Uterus (tissue), 4 donors: ENCODE data around the gene KIF1A. TPM values are rescaled to one million over a fixed set of nuclear protein-coding genes. Genes with fewer than 3 reads are reported as not detected.
A peak's percentile ranks its signal among the peaks of the same experiment; 100 is the strongest.

Source experiments
- DNase-seq, 2 donors: peaks; one replicate each; pipeline ENCODE4 v3.0.0-alpha.2; 2019 to 2020
- H3K27ac ChIP-seq, 2 donors: fragments of 200-600 bp; sonication (generic); 1 replicate in 1 of 2; 2 replicates in 1 of 2; pipeline ENCODE4 v1.5.1; 2016 to 2018
- H3K27me3 ChIP-seq, 2 donors: fragments of 200-600 bp; sonication (generic); one replicate each; pipeline ENCODE4 v1.5.1; 2018 to 2019; ENCODE audit warnings: control low read depth in 1 of 2
- H3K36me3 ChIP-seq, 2 donors: fragments of 200-600 bp; sonication (generic); one replicate each; pipeline ENCODE4 v1.5.1; 2019; ENCODE audit warnings: control low read depth in 1 of 2
- H3K4me1 ChIP-seq, 2 donors: fragments of 200-600 bp; sonication (generic); one replicate each; pipeline ENCODE4 v1.5.1; 2018 to 2019; ENCODE audit warnings: control low read depth in 1 of 2
- H3K4me3 ChIP-seq, 2 donors: fragments of 200-600 bp; sonication (generic); 1 replicate in 1 of 2; 2 replicates in 1 of 2; pipeline ENCODE4 v1.5.1; 2018 to 2019; ENCODE audit warnings: mild to moderate bottlenecking in 1 of 2
- H3K9me3 ChIP-seq, 2 donors: fragments of 200-600 bp; sonication (generic); one replicate each; pipeline ENCODE4 v1.5.1; 2019; ENCODE audit warnings: control low read depth in 1 of 2
- POLR2A ChIP-seq, 2 donors: fragments of 450-650 bp; IDR thresholded peaks; one replicate each; pipeline ENCODE4 v1.6.1; 2016; ENCODE audit warnings: antibody characterized with exemption in 2 of 2, mild to moderate bottlenecking in 1 of 2, moderate library complexity in 1 of 2
- intact Hi-C: fragments of 100-400 bp; cut with DNase I; formaldehyde crosslinking; loops from one replicate; pipeline ENCODE4 v1.15.1; 2023; ENCODE audit warnings: low total_unique reads
- total RNA-seq, 4 donors: library from RNA; depleted of rRNA in 3 of 4; stranded (reverse); fragments of >200 nt in 3 of 4; gene quantifications; one replicate each; pipeline versions ENCODE4 v1.1.0 to v1.2.4, GENCODE V29; 2014 to 2023
- TF ChIP-seq, protein P1 (sequence below), 4 experiments: fragments of 200-600 bp in 2 of 4; fragments of 450-650 bp in 2 of 4; sonication (generic) in 2 of 4; IDR thresholded peaks; one replicate each; pipeline ENCODE4 v1.5.1; 2016 to 2019; ENCODE audit warnings: antibody characterized with exemption in 4 of 4, mild to moderate bottlenecking in 2 of 4, moderate library complexity in 1 of 4
- donor health status: DM: yes; HTN: yes; CAD: no.

Gene KIF1A
- total RNA-seq, 4 donors from 2014 or later = 0.37 to 12.9 TPM; not detected in 2

DNA sequence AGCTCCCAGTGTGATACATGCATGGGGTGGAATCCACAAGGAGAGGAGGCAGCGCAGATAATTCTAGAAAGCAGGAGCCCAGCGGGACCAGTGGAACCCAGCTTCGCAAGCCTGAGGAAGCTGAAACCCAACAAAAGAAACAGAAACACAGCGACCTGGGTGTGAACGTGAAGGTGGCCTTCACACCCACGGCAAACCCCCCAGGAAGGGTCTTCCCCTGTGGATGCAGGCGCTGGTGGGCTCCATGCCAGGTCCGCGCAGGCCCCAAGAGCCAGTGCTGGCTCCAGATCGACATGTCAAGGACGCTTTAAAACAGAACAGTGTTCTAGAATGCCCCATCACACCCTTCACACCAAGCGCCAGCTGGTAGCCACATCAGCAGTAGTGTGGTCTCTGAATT, 22.1 kb downstream of the KIF1A start:
- no peaks in the 10 kb centered on the region for H3K27me3 ChIP-seq
- intact Hi-C loops = no loop called here

DNA sequence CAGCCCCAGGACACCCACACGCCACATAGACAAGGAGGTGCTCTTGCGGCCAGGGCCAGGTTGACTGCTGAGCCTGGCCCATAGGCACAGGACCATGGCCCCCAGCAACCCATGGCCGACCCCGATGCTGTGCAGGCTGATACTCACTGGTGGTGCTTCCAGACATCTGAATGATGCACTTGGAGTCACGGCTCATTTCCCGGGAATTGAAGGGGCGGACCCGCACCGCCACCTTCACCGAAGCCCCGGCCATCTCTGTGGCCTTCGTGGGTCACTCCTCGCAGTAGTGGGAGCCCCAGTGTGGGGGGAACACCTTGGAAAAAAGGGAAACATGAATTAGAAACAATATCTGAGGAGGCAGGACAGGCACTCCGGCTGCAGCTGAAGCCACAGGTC, 22.5 kb downstream of the KIF1A start:
- no peaks in the 10 kb centered on the region for H3K36me3 ChIP-seq
- no peaks in the 10 kb centered on the region for H3K9me3 ChIP-seq
- intact Hi-C loops = no loop called here
- peak in 1 of 2 donors; percentile 5 for DNase-seq
- no peaks in the 10 kb centered on the region for H3K27me3 ChIP-seq
- H3K4me1 ChIP-seq = no peaks in the 10 kb centered on the region
- H3K27ac ChIP-seq = no peak overlapping the region
- H3K4me3 ChIP-seq = no peak overlapping the region
- TF ChIP-seq POLR2A (IDR thresholded peaks at IDR 0.05) = no peak
- TF ChIP-seq, protein P1, sequence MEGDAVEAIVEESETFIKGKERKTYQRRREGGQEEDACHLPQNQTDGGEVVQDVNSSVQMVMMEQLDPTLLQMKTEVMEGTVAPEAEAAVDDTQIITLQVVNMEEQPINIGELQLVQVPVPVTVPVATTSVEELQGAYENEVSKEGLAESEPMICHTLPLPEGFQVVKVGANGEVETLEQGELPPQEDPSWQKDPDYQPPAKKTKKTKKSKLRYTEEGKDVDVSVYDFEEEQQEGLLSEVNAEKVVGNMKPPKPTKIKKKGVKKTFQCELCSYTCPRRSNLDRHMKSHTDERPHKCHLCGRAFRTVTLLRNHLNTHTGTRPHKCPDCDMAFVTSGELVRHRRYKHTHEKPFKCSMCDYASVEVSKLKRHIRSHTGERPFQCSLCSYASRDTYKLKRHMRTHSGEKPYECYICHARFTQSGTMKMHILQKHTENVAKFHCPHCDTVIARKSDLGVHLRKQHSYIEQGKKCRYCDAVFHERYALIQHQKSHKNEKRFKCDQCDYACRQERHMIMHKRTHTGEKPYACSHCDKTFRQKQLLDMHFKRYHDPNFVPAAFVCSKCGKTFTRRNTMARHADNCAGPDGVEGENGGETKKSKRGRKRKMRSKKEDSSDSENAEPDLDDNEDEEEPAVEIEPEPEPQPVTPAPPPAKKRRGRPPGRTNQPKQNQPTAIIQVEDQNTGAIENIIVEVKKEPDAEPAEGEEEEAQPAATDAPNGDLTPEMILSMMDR (IDR thresholded peaks at IDR 0.05) = no peak

More for the DNA sequence above, 22.1 kb downstream of the KIF1A start:
- H3K9me3 ChIP-seq = no peaks in the 10 kb centered on the region
- DNase-seq = peak in 1 of 2 donors; percentile 6
- H3K27ac ChIP-seq = no peak overlapping the region
- H3K4me1 ChIP-seq = no peaks in the 10 kb centered on the region
- TF ChIP-seq, protein P1 (IDR thresholded peaks at IDR 0.05) = no peak
- TF ChIP-seq POLR2A (IDR thresholded peaks at IDR 0.05) = no peak
- no peaks in the 10 kb centered on the region for H3K36me3 ChIP-seq
- no peak overlapping the region for H3K4me3 ChIP-seq

DNA sequence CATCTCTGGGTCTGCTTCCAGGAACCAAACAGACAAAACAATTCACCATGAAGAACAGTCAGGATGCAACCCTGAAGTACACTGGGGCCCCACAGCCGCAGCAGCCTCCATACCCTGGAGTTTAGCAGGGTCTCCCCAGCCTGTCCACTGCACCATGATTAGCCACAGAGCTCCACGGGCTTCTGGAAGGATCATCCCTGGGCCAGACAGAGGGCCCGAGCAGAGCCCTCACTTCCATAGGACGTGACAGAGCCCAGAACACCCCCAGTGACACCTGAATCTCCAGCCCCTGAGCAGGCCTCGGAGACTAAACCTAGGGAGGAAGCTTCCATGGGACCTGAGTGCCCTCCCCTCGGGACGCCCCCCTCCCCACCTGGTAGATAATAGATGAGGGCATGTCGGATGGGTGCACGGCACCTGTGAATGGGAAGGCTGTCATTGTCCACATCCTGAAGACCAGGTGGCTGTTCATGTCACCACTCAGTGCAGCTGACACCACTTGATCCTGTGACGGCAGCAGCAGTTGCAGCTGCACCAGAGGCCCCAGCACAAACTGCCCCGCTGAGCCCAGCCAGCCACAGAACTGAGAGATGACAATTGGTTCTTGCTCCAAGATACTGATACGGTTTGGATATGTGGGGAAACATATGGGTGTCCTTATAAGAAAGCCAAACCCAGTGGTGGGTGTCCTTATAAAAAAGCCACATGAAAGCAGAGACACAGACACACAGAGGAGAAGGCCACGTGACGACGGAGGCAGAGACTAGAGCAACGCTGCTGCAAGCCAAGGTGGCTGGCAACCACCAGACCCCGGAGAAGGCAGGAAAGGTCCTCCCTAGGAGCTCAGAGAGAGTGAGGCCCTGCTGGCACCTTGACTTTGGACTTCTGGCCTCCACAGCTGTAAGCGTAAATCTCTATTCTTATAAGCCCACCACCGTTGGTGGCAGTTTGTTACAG, 23.2 kb downstream of the KIF1A start:
- Histone ChIP-seq H3K4me1 (no peaks in the 10 kb centered on the region), H3K27me3 (no peaks in the 10 kb centered on the region), H3K9me3 (no peaks in the 10 kb centered on the region), H3K36me3 (no peaks in the 10 kb centered on the region), H3K27ac (no peak overlapping the region), H3K4me3 (no peak overlapping the region)
- TF ChIP-seq, protein P1 (IDR thresholded peaks at IDR 0.05) = no peak
- DNase-seq = peak in 1 of 2 donors; percentile 2
- intact Hi-C loops = no loop called here

DNA sequence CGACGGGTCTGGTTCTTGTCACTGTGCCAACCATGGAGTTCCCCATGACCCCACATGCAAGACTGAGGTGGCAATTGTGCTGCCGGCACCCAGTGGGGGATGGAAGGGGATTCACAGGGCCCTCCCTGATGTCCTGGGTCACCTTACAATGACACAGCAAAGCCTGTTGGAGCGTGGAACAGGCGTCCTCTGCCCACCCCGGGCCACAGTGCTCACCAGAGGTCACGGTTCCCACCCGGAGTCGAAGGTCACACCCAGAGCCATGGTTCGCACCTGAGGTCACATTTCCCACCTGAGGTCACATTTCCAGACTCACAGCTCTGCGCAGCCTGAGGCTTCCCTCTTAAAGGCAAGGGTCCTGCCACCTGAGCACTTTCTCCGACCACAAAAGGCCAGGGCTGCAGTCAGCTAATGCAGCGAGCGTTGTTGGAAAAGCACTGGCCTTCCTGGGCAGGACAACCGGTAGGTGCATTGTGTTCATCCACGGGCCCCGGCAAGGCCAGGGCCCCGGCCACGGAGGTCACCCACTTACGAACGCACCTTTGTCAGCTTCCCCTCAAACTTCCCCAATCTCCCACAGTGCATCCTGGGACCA, 24.0 kb downstream of the KIF1A start:
- Histone ChIP-seq H3K27ac (no peak overlapping the region), H3K4me3 (no peak overlapping the region), H3K36me3 (no peaks in the 10 kb centered on the region), H3K27me3 (no peaks in the 10 kb centered on the region), H3K9me3 (no peaks in the 10 kb centered on the region), H3K4me1 (no peaks in the 10 kb centered on the region)
- no peak for TF ChIP-seq POLR2A (IDR thresholded peaks at IDR 0.05)
- TF ChIP-seq, protein P1 (IDR thresholded peaks at IDR 0.05) = no peak
- DNase-seq = no peak
- intact Hi-C loops = no loop called here

DNA sequence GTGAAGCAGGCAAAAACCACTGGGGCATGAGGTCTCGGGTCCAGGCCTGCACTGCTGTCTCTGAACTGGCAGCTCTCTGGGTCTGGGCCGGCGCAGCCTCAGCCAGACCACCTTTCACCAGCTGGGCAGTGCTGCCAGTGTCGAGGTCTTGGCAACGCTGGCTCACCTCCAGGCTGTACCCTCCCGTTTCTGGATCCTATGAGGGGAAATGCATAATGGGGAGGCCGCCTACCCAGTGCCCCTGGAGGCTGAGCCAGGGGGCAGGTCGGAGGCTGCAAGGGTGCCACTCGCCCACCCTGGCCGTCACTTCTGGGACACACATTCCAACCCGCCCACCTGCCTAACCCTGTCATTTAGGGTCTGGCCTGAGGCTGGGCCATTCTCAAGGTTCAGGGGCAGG, 24.6 kb downstream of the KIF1A start:
- H3K9me3 ChIP-seq = no peaks in the 10 kb centered on the region
- H3K4me1 ChIP-seq = no peaks in the 10 kb centered on the region
- H3K4me3 ChIP-seq = no peak overlapping the region
- no peaks in the 10 kb centered on the region for H3K36me3 ChIP-seq
- no peaks in the 10 kb centered on the region for H3K27me3 ChIP-seq
- TF ChIP-seq, protein P1 (IDR thresholded peaks at IDR 0.05) = no peak
- TF ChIP-seq POLR2A (IDR thresholded peaks at IDR 0.05) = no peak
- no peak overlapping the region for H3K27ac ChIP-seq
- no peak for DNase-seq
- intact Hi-C loops = no loop called here
